GM23248 (cell line): ENCODE data around the gene ERVH48-1. TPM values are rescaled to one million over a fixed set of nuclear protein-coding genes. Genes with fewer than 3 reads are reported as not detected.

Experiments used
- DNase-seq: peaks from one replicate; pipeline ENCODE4 v3.0.0-alpha.2; 2015
- H2AFZ ChIP-seq: fragments of 200-600 bp; sonication (generic); 2 replicates; pipeline ENCODE4 v1.6.1; 2016; ENCODE audit warnings: antibody characterized with exemption
- H3F3A ChIP-seq: fragments of 200-600 bp; sonication (generic); 2 replicates; pipeline ENCODE4 v1.6.1; 2016; ENCODE audit warnings: mild to moderate bottlenecking, antibody characterized with exemption, mixed run types; ENCODE audit not compliant: insufficient read depth
- H3K27ac ChIP-seq: fragments of 200-600 bp; sonication (generic); 2 replicates; pipeline ENCODE4 v1.5.1; 2016; ENCODE audit warnings: mild to moderate bottlenecking
- H3K27me3 ChIP-seq: fragments of 200-600 bp; sonication (generic); replicated peaks from 2 replicates; pipeline ENCODE4 v1.6.1; 2016; ENCODE audit warnings: mild to moderate bottlenecking; ENCODE audit not compliant: insufficient read depth
- H3K36me3 ChIP-seq: fragments of 200-600 bp; sonication (generic); 2 replicates; pipeline ENCODE4 v1.6.1; 2016; ENCODE audit warnings: low read depth, mild to moderate bottlenecking
- H3K4me1 ChIP-seq: fragments of 200-600 bp; sonication (generic); 2 replicates; pipeline ENCODE4 v1.6.1; 2016; ENCODE audit warnings: mild to moderate bottlenecking; ENCODE audit not compliant: insufficient read depth
- H3K4me2 ChIP-seq: fragments of 200-600 bp; sonication (generic); one replicate; pipeline ENCODE4 v1.6.1; 2016; ENCODE audit warnings: mild to moderate bottlenecking; ENCODE audit not compliant: unreplicated experiment
- H3K4me3 ChIP-seq: fragments of 200-600 bp; sonication (generic); 2 replicates; pipeline ENCODE4 v1.5.1; 2016; ENCODE audit warnings: mild to moderate bottlenecking
- H3K79me2 ChIP-seq: fragments of 200-600 bp; sonication (generic); 2 replicates; pipeline ENCODE4 v1.6.1; 2016; ENCODE audit warnings: mild to moderate bottlenecking; ENCODE audit not compliant: insufficient read depth
- H3K9ac ChIP-seq: fragments of 200-600 bp; sonication (generic); 2 replicates; pipeline ENCODE4 v1.6.1; 2016; ENCODE audit warnings: mild to moderate bottlenecking
- H3K9me2 ChIP-seq: fragments of 200-600 bp; sonication (generic); 2 replicates; pipeline ENCODE4 v1.6.1; 2016; ENCODE audit warnings: mixed run types, mild to moderate bottlenecking, moderate library complexity; ENCODE audit not compliant: insufficient read depth
- H3K9me3 ChIP-seq: fragments of 200-600 bp; sonication (generic); one replicate; pipeline ENCODE4 v1.6.1; 2017; ENCODE audit warnings: low read depth
- H4K20me1 ChIP-seq: fragments of 200-600 bp; sonication (generic); 2 replicates; pipeline ENCODE4 v1.6.0; 2016; ENCODE audit not compliant: insufficient read depth
- EZH2 ChIP-seq: fragments of 200-600 bp; sonication (generic); IDR thresholded peaks from 2 replicates; pipeline ENCODE4 v1.6.1; 2018; ENCODE audit warnings: antibody characterized with exemption, mild to moderate bottlenecking; ENCODE audit not compliant: insufficient read depth, poor library complexity, severe bottlenecking
- EZH2phosphoT487 ChIP-seq: fragments of 200-600 bp; sonication (generic); IDR thresholded peaks from 2 replicates; pipeline ENCODE4 v1.6.1; 2018; ENCODE audit warnings: antibody characterized with exemption, moderate library complexity, mild to moderate bottlenecking, low read depth; ENCODE audit not compliant: insufficient read depth
- WGBS, 2 experiments: methylation state at CpG; one replicate each; pipeline ENCODE4 v1.1.6; 2015 to 2017; ENCODE audit warnings: low lambda C conversion rate in 2 of 2, low coverage in 1 of 2; ENCODE audit errors: missing lambda C conversion rate in 2 of 2; 5-methylcytosine and 5-hydroxymethylcytosine counted together
- in situ Hi-C: fragments of 300-500 bp; cut with MboI; formaldehyde crosslinking; loops from 2 replicates; pipeline ENCODE4 v1.15.0; 2020
- polyA plus RNA-seq: library from polyadenylated mRNA; unstranded; fragments of >200 nt; fragmentation: Nextera tagmentation; extraction: Ambion mirVana; gene quantifications from 2 replicates; pipeline ENCODE4 v1.2.1, GENCODE V29; 2016
- total RNA-seq: library from RNA; depleted of rRNA; stranded (reverse); fragments of >200 nt; shearing (Covaris generic); gene quantifications from 2 replicates; pipeline ENCODE4 v1.2.3, GENCODE V29; 2014

Gene ERVH48-1
- total and polyA plus RNA-seq, 2 experiments from 2014 or later, result not detected

DNA sequence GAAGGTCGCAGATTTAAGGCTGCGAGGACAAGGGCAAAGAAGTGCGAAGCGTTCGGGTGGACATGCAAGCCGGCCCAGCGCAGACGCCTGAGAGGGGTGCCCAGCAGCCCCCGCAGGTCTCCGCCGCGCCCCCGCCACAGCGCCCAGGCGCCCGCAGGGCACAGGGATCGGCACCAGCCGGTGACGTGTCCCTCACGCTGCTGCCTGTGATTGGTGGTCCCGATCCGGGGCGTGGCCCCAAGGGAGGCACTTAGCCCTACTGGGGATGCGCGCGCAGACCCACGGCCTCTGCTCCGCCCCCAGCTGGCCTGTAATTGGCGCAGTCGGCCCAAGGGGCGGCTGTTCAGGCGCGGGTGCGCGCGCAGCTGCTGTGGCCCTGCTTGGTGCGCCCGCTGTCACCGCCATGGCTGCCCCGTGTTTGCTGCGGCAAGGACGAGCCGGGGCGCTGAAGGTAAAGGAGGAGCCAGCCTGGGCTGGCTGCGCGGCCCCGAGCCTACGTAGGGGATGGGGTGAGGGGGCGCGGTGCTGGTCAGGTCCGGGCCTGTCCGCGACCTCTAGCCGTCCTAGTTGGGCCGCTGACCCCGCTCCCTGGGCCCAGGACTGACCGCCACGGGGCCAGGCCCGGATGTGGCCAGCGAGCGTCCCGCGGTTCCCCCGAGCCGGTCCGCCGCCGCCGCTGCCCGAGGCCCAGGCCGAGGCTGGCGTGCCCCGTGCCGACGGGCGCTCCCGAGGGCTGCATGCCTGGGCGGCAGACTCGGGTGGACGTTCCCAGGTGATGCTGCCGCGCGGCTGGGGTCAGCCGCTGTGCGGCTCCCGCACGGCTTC, 32.3 kb downstream of the ERVH48-1 start, which contains the start of gene NDUFV3:
TSS of gene NDUFV3 (plus strand) at position 379 of the 825 bp plus-strand sequence. CDS start at position 404, 25 bp downstream.
- H3K36me3 ChIP-seq, result 0 out of 2 replicates have a peak, but pooled peaks cover 6% of the 10 kb centered on the region
- H4K20me1 ChIP-seq, result no peaks in the 10 kb centered on the region
- TF ChIP-seq EZH2phosphoT487, result no peak
- no peak for TF ChIP-seq EZH2
- H3K9me2 ChIP-seq, result no peaks in the 10 kb centered on the region
- H3K4me3 ChIP-seq, result peak within 1 kb of the TSS; percentile 89
- H3K79me2 ChIP-seq, result peaks cover 46% of the 10 kb centered on the region
- 0 to 1% methylated on average over 57 to 70 of the region's 87 CpGs for WGBS, 2 experiments
- no peaks in the 10 kb centered on the region for H3K27me3 ChIP-seq
- peak; percentile 100 for DNase-seq
- in situ Hi-C loops, result no loop called here
- peak within 1 kb of the TSS; percentile 94 for H3K4me2 ChIP-seq
- peak within 1 kb of the TSS; percentile 95 for H3K27ac ChIP-seq
- H3K9me3 ChIP-seq, result no peaks in the 10 kb centered on the region
- H3K4me1 ChIP-seq, result peaks cover 4% of the 10 kb centered on the region; the same call in 1 of the 2 replicates
- H2AFZ ChIP-seq, result peak within 1 kb of the TSS; percentile 91
- H3F3A ChIP-seq, result 0 out of 2 replicates have a peak, but pooled peaks cover 10% of the 10 kb centered on the region
- H3K9ac ChIP-seq, result peak within 1 kb of the TSS; percentile 89

DNA sequence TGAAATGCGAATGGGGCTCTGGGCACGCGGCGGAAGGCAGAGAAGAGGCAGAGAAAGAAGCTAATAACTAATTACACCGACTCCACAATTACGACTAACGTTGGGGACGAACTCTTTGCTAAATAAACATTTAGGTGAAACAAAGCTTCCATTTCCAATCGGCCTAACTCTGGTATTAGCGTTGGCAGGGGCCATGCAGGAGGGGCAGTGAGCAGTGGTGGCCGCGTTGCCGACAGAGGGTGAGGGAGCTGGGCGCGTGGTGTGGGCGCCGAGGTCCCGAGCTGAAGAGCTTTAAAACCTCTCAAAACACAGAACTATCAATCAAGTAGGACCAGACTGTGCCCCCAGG, 32.9 kb downstream of the ERVH48-1 start:
- Histone ChIP-seq H2AFZ (peak overlapping the region; percentile 91), H3K9me3 (no peaks in the 10 kb centered on the region), H3K27me3 (no peaks in the 10 kb centered on the region), H3K9ac (peak overlapping the region; percentile 89), H4K20me1 (no peaks in the 10 kb centered on the region), H3K4me1 (peaks cover 4% of the 10 kb centered on the region; the same call in 1 of the 2 replicates), H3K36me3 (0 out of 2 replicates have a peak, but pooled peaks cover under 1% of the 10 kb centered on the region), H3K27ac (peak overlapping the region; percentile 95), H3K4me2 (peak overlapping the region; percentile 90), H3F3A (0 out of 2 replicates have a peak, but pooled peaks cover 10% of the 10 kb centered on the region), H3K9me2 (no peaks in the 10 kb centered on the region), H3K4me3 (peak overlapping the region; percentile 89), H3K79me2 (peaks cover 40% of the 10 kb centered on the region)
- DNase-seq, result no peak
- WGBS, 2 experiments, result 9 to 11% methylated on average over 18 of the region's 18 CpGs
- TF ChIP-seq EZH2phosphoT487 (no peak), EZH2 (no peak)
- in situ Hi-C loops, result no loop called here

DNA sequence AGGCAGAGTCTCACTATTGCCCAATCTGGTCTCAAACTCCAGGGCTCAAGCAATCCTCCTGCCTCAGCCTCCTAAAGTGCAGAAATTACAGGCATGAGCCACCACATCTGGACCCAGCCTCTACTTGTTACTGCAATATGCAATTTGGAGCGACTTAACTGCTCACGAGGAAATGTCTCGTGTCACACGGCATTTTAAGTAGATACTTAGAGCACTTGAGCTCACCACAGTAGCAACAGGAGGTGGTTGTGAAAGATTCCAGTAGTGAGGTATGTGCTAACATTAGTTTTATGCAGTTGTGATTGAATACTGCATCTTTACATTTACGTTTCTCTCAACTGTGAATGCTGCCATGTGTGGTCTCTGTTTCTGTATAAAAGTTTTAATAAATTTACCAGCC, 38.1 kb downstream of the ERVH48-1 start:
- Histone ChIP-seq H3K9me3 (no peaks in the 10 kb centered on the region), H3K27ac (no peak overlapping the region), H3F3A (0 out of 2 replicates have a peak, but pooled peaks cover 2% of the 10 kb centered on the region), H3K79me2 (no peaks in the 10 kb centered on the region), H3K4me3 (no peak overlapping the region), H3K4me1 (peaks cover 1% of the 10 kb centered on the region; the same call in 1 of the 2 replicates), H4K20me1 (no peaks in the 10 kb centered on the region), H3K9ac (no peak overlapping the region), H3K4me2 (no peak overlapping the region), H3K27me3 (no peaks in the 10 kb centered on the region), H3K36me3 (no peaks in the 10 kb centered on the region), H3K9me2 (no peaks in the 10 kb centered on the region), H2AFZ (no peak overlapping the region)
- 88 to 95% methylated on average over 5 of the region's 5 CpGs for WGBS, 2 experiments
- no peak for DNase-seq
- TF ChIP-seq EZH2, result no peak
- in situ Hi-C loops, result no loop called here

DNA sequence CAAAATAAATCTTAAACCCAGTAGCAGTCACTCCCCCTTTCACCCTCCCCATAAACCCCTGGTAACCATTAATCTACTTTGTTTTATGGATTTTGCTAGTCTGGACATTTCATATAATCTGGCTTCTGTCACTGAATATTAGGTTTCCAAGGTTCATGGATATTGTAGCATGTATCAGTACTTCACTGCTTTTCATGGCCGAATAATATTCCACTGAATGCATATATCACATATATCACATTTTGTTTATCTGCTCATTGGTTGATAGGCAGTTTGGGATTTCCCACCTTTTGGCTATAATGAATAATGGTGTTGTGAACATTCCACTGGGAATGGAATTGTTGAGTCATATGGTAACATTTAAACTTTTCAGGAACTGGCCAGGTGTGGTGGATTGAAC, 41.5 kb downstream of the ERVH48-1 start:
- no peaks in the 10 kb centered on the region for H3F3A ChIP-seq
- no peak for TF ChIP-seq EZH2
- no peak overlapping the region for H3K4me3 ChIP-seq
- 50 to 53% methylated on average over 1 of the region's 1 CpG for WGBS, 2 experiments
- in situ Hi-C loops, result no loop called here
- H4K20me1 ChIP-seq, result no peaks in the 10 kb centered on the region
- H3K9me3 ChIP-seq, result no peaks in the 10 kb centered on the region
- no peak overlapping the region for H3K9ac ChIP-seq
- no peaks in the 10 kb centered on the region for H3K27me3 ChIP-seq
- H3K9me2 ChIP-seq, result no peaks in the 10 kb centered on the region
- no peaks in the 10 kb centered on the region for H3K36me3 ChIP-seq
- no peak overlapping the region for H2AFZ ChIP-seq
- no peaks in the 10 kb centered on the region for H3K4me1 ChIP-seq
- H3K4me2 ChIP-seq, result no peak overlapping the region
- no peak overlapping the region for H3K27ac ChIP-seq
- DNase-seq, result no peak
- peaks cover 16% of the 10 kb centered on the region for H3K79me2 ChIP-seq
